ENCODE data around the gene KRTAP5-8.
"Not testable (repeated sequence)": the region's sequence is repeated elsewhere in the genome, so short reads cannot be mapped to it uniquely, and the experiment has no call there.

KRTAP5-8 gene, protein sequence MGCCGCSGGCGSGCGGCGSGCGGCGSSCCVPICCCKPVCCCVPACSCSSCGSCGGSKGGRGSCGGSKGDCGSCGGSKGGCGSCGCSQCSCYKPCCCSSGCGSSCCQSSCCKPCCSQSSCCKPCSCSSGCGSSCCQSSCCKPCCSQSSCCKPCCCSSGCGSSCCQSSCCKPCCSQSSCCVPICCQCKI

GRCh38 chr11:71537977-71538665 is at the start of gene KRTAP5-8:
TSS of gene KRTAP5-8 (plus strand) at chr11:71538025. CDS start at chr11:71538056, 31 bp downstream.
- not testable (repeated sequence) for DNase-seq

- DNase-seq = no peak
Measured at GRCh38 chr11:71488681-71489270, 49.0 kb upstream of the KRTAP5-8 start.

GRCh38 chr11:71489311-71490043 is 48.3 kb upstream of the KRTAP5-8 start:
- DNase-seq = no peak

DNA sequence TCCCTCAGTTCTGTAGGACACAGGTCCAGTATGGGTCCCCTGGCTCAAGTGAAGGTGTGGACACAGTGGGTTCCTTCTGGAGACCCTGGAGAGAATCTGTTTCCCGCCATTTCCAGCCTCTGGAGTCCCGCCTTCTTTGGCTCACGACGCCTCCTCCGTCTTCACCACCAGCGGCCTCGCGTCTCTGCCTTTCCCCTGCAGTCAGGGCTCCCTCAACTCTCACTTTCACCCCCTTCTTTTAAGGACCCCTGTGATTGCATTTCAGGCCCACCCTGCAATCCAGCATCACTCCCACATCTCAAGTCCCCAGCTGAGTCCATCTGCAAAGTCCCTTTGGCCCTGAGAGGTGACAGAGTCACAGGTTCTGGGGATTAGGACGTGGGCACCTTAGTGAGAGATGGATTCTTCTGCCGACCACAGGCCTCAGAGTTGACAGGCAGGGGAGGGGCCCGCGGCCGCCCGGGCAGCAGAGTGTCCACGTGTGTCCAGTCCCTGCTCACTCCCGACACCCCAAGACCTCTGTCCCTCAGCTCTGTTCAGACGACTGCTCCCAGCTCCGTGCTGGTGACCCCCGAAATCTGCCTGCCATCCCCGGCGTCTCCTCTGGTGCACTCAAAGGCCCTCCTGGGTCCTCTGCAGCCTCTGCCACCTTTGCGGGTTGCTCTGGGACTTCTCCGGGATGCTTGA is 47.6 kb upstream of the KRTAP5-8 start:
- DNase-seq = no peak

DNA sequence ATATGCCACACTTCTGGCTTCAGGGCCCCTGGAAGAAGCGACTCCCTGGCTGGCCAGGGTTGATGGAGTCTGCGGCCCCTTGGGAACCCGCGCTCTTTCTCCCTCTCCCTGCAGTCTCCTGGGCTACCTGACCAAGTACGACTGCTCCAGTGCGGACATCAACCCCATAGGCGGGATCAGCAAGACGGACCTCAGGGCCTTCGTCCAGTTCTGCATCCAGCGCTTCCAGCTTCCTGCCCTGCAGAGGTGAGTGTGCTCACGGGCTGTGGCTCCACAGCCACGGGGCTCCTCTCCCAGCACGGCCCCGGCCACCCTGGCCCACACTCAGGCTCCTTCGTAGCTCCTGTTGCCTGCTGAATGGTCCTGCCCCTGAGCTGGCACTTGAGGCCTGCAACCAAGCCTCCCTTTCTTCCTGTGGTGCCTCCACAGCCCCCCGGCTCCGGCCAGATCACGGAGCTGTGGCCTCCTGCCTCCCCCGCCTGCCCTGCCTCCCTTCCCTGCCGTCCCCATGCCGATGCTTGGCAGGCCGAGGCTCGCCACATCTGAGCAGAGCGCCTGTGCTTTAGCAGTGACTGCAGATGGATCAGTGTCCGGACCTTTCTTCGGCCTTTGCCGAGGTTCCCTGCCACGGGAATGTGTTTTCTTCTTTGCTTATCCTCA is 47.0 kb upstream of the KRTAP5-8 start:
- DNase-seq = no peak

DNA sequence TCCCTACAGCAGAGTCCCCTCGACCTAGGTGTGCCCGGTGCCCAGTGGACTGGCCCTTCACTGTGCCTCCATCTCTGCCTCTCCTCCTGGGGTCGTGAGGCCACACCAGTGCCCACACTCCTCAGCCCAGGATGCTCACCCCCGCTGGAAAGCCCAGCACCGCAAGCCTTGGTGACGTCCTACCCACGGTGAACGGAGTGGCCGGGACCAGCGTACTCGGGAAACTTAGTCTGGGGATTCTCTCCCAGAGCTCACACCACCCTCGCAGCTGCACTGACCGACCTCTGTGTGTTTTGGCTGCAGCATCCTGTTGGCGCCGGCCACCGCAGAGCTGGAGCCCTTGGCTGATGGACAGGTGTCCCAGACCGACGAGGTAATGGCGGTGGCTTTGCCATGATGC is 46.3 kb upstream of the KRTAP5-8 start:
- no peak for DNase-seq

- no peak for DNase-seq
Measured at GRCh38 chr11:71491940-71492339, 45.9 kb upstream of the KRTAP5-8 start.

- no peak for DNase-seq
Measured at GRCh38 chr11:71495286-71496230, 42.3 kb upstream of the KRTAP5-8 start.

GRCh38 chr11:71496421-71496820 is 41.4 kb upstream of the KRTAP5-8 start:
- no peak for DNase-seq

- DNase-seq = no peak
Measured at GRCh38 chr11:71498091-71498490, 39.7 kb upstream of the KRTAP5-8 start.

GRCh38 chr11:71499125-71499524 is 38.7 kb upstream of the KRTAP5-8 start:
- DNase-seq = no peak

DNA sequence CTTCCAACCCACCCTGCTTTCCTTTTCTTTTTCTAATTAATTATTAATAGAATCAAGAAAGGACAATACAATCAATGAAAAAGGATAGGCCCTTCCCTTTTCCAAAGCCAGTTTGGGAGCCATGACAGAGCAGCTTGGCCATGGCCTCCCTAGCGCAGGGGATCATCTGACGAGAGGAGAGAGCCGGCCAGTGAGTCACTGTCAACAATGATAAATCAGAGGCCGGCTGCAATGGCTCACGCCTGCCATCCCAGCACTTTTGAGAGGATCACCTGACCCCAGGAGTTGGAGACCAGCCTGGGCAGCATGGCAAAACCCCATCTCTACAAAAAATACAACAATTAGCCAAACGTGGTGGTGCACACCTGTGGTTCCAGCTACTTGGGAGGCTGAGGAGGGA is 38.3 kb upstream of the KRTAP5-8 start:
- no peak for DNase-seq

DNA sequence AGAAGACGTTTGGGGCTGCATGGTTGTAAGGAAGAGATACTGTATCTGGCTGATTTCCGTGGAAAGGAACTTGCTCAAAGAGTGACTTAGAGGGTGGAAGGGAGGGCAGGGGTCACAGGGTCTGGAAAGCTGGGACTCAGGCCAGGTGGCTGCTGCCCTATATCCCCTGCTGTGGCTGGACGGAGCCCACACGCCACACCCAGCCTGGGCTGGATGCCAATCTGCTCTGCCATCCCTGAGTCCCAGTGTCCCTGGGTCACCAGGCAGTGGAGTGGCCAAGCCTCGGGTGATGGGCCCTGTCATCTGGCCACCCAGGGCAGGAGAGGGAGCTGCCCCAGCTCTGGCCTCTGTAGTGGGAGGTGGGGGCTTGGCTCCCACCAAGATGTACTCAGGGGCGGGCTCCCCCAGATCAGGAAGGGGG is 37.2 kb upstream of the KRTAP5-8 start:
- DNase-seq = no peak

DNA sequence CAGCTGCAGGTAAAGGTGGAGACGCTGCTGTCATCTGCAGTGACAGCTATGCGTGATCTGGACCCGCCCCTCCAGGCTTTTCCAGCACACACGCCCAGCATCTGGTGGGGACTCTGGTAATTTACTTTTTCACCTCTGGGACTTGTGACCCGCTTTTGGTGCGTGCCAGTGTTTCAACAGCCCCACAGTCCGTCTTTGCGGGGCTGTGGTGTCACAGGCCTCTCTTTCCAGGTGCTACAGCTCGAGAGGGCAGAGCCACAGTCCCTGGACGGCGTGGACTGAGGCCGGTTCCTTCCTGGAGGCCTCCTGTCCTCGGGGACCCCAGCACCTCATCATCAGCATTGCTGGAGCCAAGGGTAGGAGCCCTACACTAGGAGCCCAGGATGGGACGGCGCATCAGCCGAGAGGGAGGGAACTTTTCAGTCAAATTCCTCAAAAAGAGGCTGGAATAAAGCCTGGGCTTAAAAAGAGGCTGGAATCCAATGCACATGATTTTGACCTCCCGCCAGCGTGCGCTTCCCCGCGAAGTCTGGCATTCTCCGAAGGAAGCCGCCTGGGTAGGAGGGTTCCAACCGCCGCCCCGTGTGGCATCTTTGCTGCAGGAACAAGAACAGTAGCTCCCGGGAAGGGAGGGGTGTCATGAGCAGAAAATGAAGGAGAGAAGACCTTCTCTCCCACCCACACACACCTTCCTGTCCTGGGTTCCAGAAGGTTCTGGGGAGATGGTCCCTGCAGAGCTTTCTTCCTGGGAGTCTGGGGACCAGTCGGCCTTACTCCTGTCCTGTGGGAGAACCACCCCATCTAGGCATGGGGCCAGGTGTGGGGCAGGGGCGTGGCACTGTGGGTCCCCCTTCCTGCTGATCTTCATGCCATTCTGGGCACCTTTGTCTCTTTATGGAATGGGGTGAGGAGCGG is 36.5 kb upstream of the KRTAP5-8 start:
- DNase-seq = no peak

DNA sequence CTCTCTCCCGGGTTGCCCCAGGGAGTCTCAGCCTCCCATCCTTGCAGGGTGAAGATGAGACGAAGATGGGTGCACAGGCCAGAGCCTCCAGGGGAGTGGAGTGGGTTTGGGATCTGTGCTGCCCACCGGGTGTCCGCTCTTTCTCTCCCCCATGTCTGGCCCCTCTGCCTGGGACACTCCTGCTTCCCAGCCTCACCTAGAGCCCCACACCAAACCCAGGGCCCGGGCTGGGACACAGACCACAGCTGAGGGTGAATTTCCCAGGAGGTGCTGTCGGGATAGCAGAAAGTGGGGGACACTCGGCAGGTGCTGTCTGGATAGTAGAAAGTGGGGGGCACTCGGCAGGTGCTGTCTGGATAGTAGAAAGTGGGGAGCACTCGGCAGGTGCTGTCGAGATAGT is 35.8 kb upstream of the KRTAP5-8 start:
- no peak for DNase-seq

- no peak for DNase-seq
Measured at GRCh38 chr11:71502871-71503435, 34.9 kb upstream of the KRTAP5-8 start.

GRCh38 chr11:71504531-71504930 is 33.3 kb upstream of the KRTAP5-8 start:
- DNase-seq = no peak

DNA sequence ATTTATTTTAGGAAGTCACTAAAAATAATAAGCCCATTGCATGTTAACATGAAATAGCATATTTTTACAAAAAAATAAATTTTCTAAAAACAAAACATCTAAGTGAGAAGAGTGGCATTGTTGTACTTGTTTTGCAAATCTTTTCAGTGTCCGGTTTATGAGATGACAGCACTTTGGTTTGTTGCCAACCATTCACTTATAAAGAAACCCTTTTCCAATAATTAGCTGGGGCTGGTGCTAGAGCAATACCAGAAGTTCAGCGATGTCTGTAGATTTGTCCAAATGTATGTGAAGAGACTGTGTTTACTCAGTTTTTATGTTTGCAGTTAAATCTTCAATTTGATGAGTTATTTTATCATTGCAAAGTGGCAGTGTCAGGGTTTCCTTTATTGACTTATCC is 32.8 kb upstream of the KRTAP5-8 start:
- no peak for DNase-seq

- DNase-seq = no peak
Measured at GRCh38 chr11:71505781-71506180, 32.0 kb upstream of the KRTAP5-8 start.

GRCh38 chr11:71507102-71507501 is 30.7 kb upstream of the KRTAP5-8 start:
- no peak for DNase-seq
